IMR-90 (cell line): ENCODE data around the gene CHST5. TPM values are rescaled to one million over a fixed set of nuclear protein-coding genes. Genes with fewer than 3 reads are reported as not detected.

Experiments
- ATAC-seq: fragments of 200-7000 bp; cut with Tn5 transposase; 2 replicates; pipeline ENCODE4 v1.9.1; 2020; ENCODE audit warnings: low read depth, mild to moderate bottlenecking, moderate library complexity
- BruUV-seq: library from RNA; stranded (reverse); fragments of 400-500 nt; replicated peaks from 2 replicates; lab custom pipeline; 2021; lab: Mats Ljungman, UMichigan
- CTCF ChIA-PET: fragments of 300-600 bp; formaldehyde crosslinking; extraction: SDS; loops from one replicate; lab custom pipeline; 2021; ENCODE audit warnings: antibody characterized with exemption; lab: Yijun Ruan, JAX
- POLR2A ChIA-PET: fragments of 300-600 bp; sonication (Branson Sonifier 250); formaldehyde crosslinking; loops from one replicate; lab custom pipeline; 2022; ENCODE audit warnings: antibody characterized with exemption; ENCODE audit not compliant: unreplicated experiment; lab: Charles Lee
- DNase-seq: peaks from one replicate; pipeline ENCODE4 v3.0.0; 2013
- H2AFZ ChIP-seq: replicated peaks from 2 replicates; pipeline ENCODE3; 2013; ENCODE audit warnings: low read length, mild to moderate bottlenecking; ENCODE audit not compliant: poor library complexity
- H2AK5ac ChIP-seq: 2 replicates; pipeline ENCODE4 v1.6.1; 2013; ENCODE audit warnings: low read depth, low read length, inconsistent platforms
- H2AK9ac ChIP-seq: replicated peaks from 2 replicates; pipeline ENCODE3; 2013; ENCODE audit warnings: mild to moderate bottlenecking, low read depth, low read length, moderate library complexity; ENCODE audit not compliant: poor library complexity
- H2BK120ac ChIP-seq: 2 replicates; pipeline ENCODE4 v1.6.1; 2013; ENCODE audit warnings: low read depth, low read length, inconsistent platforms
- H2BK15ac ChIP-seq: 3 replicates; pipeline ENCODE4 v1.6.1; 2013; ENCODE audit warnings: low read depth, low read length, inconsistent platforms
- H2BK20ac ChIP-seq: 2 replicates; pipeline ENCODE4 v1.6.1; 2013; ENCODE audit warnings: low read depth, mild to moderate bottlenecking, inconsistent platforms, low read length, moderate library complexity
- H2BK5ac ChIP-seq: 2 replicates; pipeline ENCODE4 v1.6.1; 2013; ENCODE audit warnings: mild to moderate bottlenecking, low read depth, low read length, inconsistent platforms; ENCODE audit not compliant: poor library complexity, severe bottlenecking
- H3K14ac ChIP-seq: replicated peaks from 2 replicates; pipeline ENCODE4 v1.6.1; 2013; ENCODE audit warnings: low read depth, low read length, inconsistent platforms
- H3K18ac ChIP-seq: 2 replicates; pipeline ENCODE4 v1.6.1; 2013; ENCODE audit warnings: low read depth, low read length, control low read depth
- H3K23ac ChIP-seq: 2 replicates; pipeline ENCODE4 v1.6.1; 2013; ENCODE audit warnings: low read depth, low read length, inconsistent platforms
- H3K27ac ChIP-seq: 2 replicates; pipeline ENCODE4 v1.5.1; 2013; ENCODE audit warnings: mild to moderate bottlenecking, control low read depth, low read length; ENCODE audit not compliant: insufficient read depth
- H3K27me3 ChIP-seq: 2 replicates; pipeline ENCODE4 v1.6.1; 2013; ENCODE audit warnings: low read length; ENCODE audit not compliant: control insufficient read depth, insufficient read depth
- H3K36me3 ChIP-seq: 2 replicates; pipeline ENCODE4 v1.6.1; 2013; ENCODE audit warnings: low read length, mixed read lengths; ENCODE audit not compliant: control insufficient read depth, insufficient read depth
- H3K4ac ChIP-seq: 2 replicates; pipeline ENCODE4 v1.6.1; 2013; ENCODE audit warnings: low read depth, low read length, inconsistent platforms
- H3K4me1 ChIP-seq: 2 replicates; pipeline ENCODE4 v1.6.1; 2013; ENCODE audit warnings: low read length, mixed read lengths; ENCODE audit not compliant: control insufficient read depth, insufficient read depth
- H3K4me2 ChIP-seq: 2 replicates; pipeline ENCODE4 v1.6.1; 2013; ENCODE audit warnings: low read depth, mild to moderate bottlenecking, control low read depth, low read length, moderate library complexity
- H3K4me3 ChIP-seq: 2 replicates; pipeline ENCODE4 v1.5.1; 2013; ENCODE audit warnings: low read depth, mild to moderate bottlenecking, control low read depth, low read length, moderate library complexity; ENCODE audit not compliant: insufficient read depth
- H3K56ac ChIP-seq: 2 replicates; pipeline ENCODE4 v1.6.1; 2013; ENCODE audit warnings: low read length, inconsistent platforms; ENCODE audit not compliant: insufficient read depth; ENCODE audit errors: extremely low read depth
- H3K79me1 ChIP-seq, 2 experiments: 2 replicates each; pipeline ENCODE4 v1.6.1; 2013; ENCODE audit warnings: low read length in 2 of 2, inconsistent platforms in 1 of 2, low read depth in 1 of 2
- H3K9ac ChIP-seq: 2 replicates; pipeline ENCODE4 v1.6.1; 2013; ENCODE audit warnings: low read depth, low read length, control low read depth
- H3K9me1 ChIP-seq: 2 replicates; pipeline ENCODE4 v1.6.1; 2013; ENCODE audit warnings: low read length, inconsistent platforms; ENCODE audit not compliant: insufficient read depth
- H3K9me3 ChIP-seq: 2 replicates; pipeline ENCODE4 v1.6.1; 2013; ENCODE audit warnings: low read length; ENCODE audit not compliant: control insufficient read depth, insufficient read depth
- H4K20me1 ChIP-seq: 2 replicates; pipeline ENCODE4 v1.6.1; 2013; ENCODE audit warnings: low read length, inconsistent platforms; ENCODE audit not compliant: insufficient read depth
- H4K5ac ChIP-seq: 2 replicates; pipeline ENCODE4 v1.6.1; 2013; ENCODE audit warnings: mild to moderate bottlenecking, low read depth, low read length, control low read depth
- H4K8ac ChIP-seq, 2 experiments: 2 replicates each; pipeline ENCODE4 v1.6.1; 2013; ENCODE audit warnings: low read depth in 2 of 2, low read length in 2 of 2, control low read depth in 1 of 2, inconsistent platforms in 1 of 2
- H4K91ac ChIP-seq: 2 replicates; pipeline ENCODE4 v1.6.1; 2013; ENCODE audit warnings: low read depth, low read length, inconsistent platforms; ENCODE audit not compliant: insufficient read depth
- FOS ChIP-seq: fragments of 150-350 bp; IDR thresholded peaks from 2 replicates; pipeline ENCODE4 v1.6.1; 2016; ENCODE audit warnings: low read depth, low read length
- MAFK ChIP-seq: IDR thresholded peaks from 2 replicates; pipeline ENCODE4 v1.6.1; 2012; ENCODE audit warnings: low read depth, low read length, improper control_type of control experiment
- MAZ ChIP-seq: IDR thresholded peaks from 2 replicates; pipeline ENCODE4 v1.6.1; 2012; ENCODE audit warnings: low read depth, mild to moderate bottlenecking, low read length, improper control_type of control experiment, moderate library complexity, borderline replicate concordance
- MXI1 ChIP-seq: IDR thresholded peaks from 2 replicates; pipeline ENCODE4 v1.6.1; 2012; ENCODE audit warnings: low read depth, mild to moderate bottlenecking, low read length, moderate library complexity, borderline replicate concordance
- NFE2L2 ChIP-seq: fragments of 150-350 bp; IDR thresholded peaks from 2 replicates; pipeline ENCODE4 v1.6.1; 2016; ENCODE audit warnings: low read depth, mild to moderate bottlenecking, low read length
- POLR2A ChIP-seq: IDR thresholded peaks from 2 replicates; pipeline ENCODE4 v1.6.1; 2012; ENCODE audit warnings: mild to moderate bottlenecking, low read depth, low read length
- RAD21 ChIP-seq: IDR thresholded peaks from 2 replicates; pipeline ENCODE4 v1.6.1; 2012; ENCODE audit warnings: low read length, improper control_type of control experiment
- RCOR1 ChIP-seq: IDR thresholded peaks from 2 replicates; pipeline ENCODE4 v1.6.1; 2012; ENCODE audit warnings: mild to moderate bottlenecking, low read length, improper control_type of control experiment; ENCODE audit not compliant: insufficient replicate concordance
- SMC3 ChIP-seq: fragments of 150-350 bp; IDR thresholded peaks from 2 replicates; pipeline ENCODE4 v1.6.1; 2016; ENCODE audit warnings: low read depth, mild to moderate bottlenecking, antibody characterized with exemption, low read length, moderate library complexity
- WGBS, 2 experiments: methylation state at CpG; one replicate each; pipeline versions ENCODE4 v1.1.5 to v1.1.7; 2013; ENCODE audit warnings: missing lambda C conversion rate in 2 of 2; ENCODE audit not compliant: insufficient read length in 1 of 2; ENCODE audit errors: extremely low coverage in 2 of 2; 5-methylcytosine and 5-hydroxymethylcytosine counted together
- dilution Hi-C: fragments of 300-500 bp; cut with HindIII; formaldehyde crosslinking; loops from one replicate; pipeline ENCODE4 v1.14.3; 2018; ENCODE audit warnings: low sequenced_read_pairs; ENCODE audit not compliant: unreplicated experiment
- in situ Hi-C: fragments of 300-500 bp; cut with MboI; formaldehyde crosslinking; loops from 3 replicates; pipeline ENCODE4 v1.14.3; 2019; ENCODE audit warnings: low sequenced_read_pairs, inconsistent platforms, mixed read lengths
- intact Hi-C: fragments of 100-400 bp; cut with micrococcal nuclease; formaldehyde crosslinking; loops from 2 replicates; pipeline ENCODE4 v1.10.0; 2022
- polyA plus RNA-seq, 3 experiments: library from polyadenylated mRNA; depleted of rRNA; stranded (reverse); fragments of >200 nt; gene quantifications; 2 replicates each; pipeline ENCODE4 v1.2.3, GENCODE V29; 2012; ENCODE audit warnings: low replicate concordance in 1 of 3
- total RNA-seq: library from RNA; depleted of rRNA; stranded (reverse); fragments of >200 nt; gene quantifications from 2 replicates; pipeline ENCODE4 v1.2.3, GENCODE V29; 2012
- TF ChIP-seq, protein P1 (sequence below): conservative IDR thresholded peaks from 2 replicates; pipeline ENCODE4 v1.5.1; 2012; ENCODE audit warnings: mild to moderate bottlenecking, low read depth, low read length, improper control_type of control experiment
- TF ChIP-seq, protein P2 (sequence below): fragments of 150-350 bp; IDR thresholded peaks from 2 replicates; pipeline ENCODE4 v1.6.1; 2016; ENCODE audit warnings: low read depth, mild to moderate bottlenecking, low read length, moderate library complexity, borderline replicate concordance

CHST5 gene
- total and polyA plus RNA-seq, 2 of the 4 experiments (the other 2 are of a cell fraction) = not detected

DNA sequence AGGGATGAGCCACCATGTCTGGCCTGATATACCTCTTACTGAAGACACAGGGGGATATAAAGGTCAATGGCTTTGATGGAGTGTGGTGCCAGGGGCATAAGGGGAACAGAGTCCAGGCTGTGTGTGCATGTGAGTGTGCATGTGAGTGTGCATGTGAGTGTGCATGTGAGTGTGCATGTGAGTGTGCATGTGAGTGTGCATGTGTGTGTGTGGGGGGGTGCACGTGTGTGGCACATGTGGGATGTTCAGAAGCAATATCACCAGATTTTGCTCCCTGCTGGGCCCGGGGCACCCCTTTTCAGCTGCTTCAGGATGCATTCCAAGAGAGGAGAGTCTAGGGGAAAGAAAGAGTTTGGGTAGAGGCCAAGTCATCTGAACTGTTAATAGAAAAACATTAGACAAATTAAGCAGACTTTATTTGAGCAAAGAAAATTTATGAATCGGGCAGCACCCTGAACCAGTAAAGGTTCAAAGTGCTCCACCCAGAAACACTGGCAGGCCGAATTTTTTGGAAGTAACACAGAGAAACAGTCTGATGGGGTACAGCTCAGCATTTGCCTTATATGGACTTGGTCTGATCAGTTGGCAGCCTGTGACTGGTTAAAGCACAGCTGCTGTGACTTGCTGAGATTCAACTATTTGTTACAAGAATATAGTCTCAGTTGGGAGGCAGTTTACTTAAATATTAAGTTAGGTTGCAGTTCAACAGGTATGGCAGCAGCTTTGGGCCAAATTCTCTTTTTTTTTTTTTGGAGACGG lies 9.7 kb downstream of the CHST5 start:
- no peak overlapping the region for H2BK120ac ChIP-seq
- H3K4me1 ChIP-seq = no peaks in the 10 kb centered on the region
- H2AFZ ChIP-seq = no peak overlapping the region
- dilution Hi-C loops (no loop called here), intact Hi-C loops (no loop called here), in situ Hi-C loops (no loop called here)
- no peaks in the 10 kb centered on the region for H3K9me1 ChIP-seq
- H2BK15ac ChIP-seq = no peak overlapping the region
- H3K23ac ChIP-seq = no peak overlapping the region
- no peak overlapping the region for H3K27ac ChIP-seq
- no TSS peak for BruUV-seq
- no peak overlapping the region for H3K9ac ChIP-seq
- H4K5ac ChIP-seq = no peak overlapping the region
- H2AK5ac ChIP-seq = no peak overlapping the region
- peaks cover 2% of the 10 kb centered on the region; the same call in 1 of the 2 replicates for H3K27me3 ChIP-seq
- ChIA-PET CTCF (interaction anchor here (1.3 kb wide), 1 partner anchor 9 kb away, joined by 4 read pairs; no protein-coding TSS in a partner anchor), POLR2A (interaction anchor here (0.5 kb wide), 1 partner anchor 10 kb away, joined by 9 read pairs; no protein-coding TSS in a partner anchor)
- no peak overlapping the region for H3K18ac ChIP-seq
- H3K4me2 ChIP-seq = no peak overlapping the region
- H3K9me3 ChIP-seq = no peaks in the 10 kb centered on the region; the same call in 1 of the 2 replicates
- H3K56ac ChIP-seq = no peak overlapping the region
- no peak overlapping the region for H3K4ac ChIP-seq
- no peak overlapping the region for H2AK9ac ChIP-seq
- H3K36me3 ChIP-seq = no peaks in the 10 kb centered on the region
- no peak for ATAC-seq
- H2BK20ac ChIP-seq = no peak overlapping the region
- H4K8ac ChIP-seq = no peak overlapping the region
- H3K14ac ChIP-seq = no peak overlapping the region
- DNase-seq = no peak
- H3K79me1 ChIP-seq = no peaks in the 10 kb centered on the region
- WGBS, 2 experiments = no CpG with 5 or more reads among the region's 5 CpGs
- no peak overlapping the region for H3K4me3 ChIP-seq
- H2BK5ac ChIP-seq = no peak overlapping the region
- H4K20me1 ChIP-seq = no peaks in the 10 kb centered on the region
- no peak overlapping the region for H4K91ac ChIP-seq
- TF ChIP-seq POLR2A = no peak
- TF ChIP-seq, protein P1, sequence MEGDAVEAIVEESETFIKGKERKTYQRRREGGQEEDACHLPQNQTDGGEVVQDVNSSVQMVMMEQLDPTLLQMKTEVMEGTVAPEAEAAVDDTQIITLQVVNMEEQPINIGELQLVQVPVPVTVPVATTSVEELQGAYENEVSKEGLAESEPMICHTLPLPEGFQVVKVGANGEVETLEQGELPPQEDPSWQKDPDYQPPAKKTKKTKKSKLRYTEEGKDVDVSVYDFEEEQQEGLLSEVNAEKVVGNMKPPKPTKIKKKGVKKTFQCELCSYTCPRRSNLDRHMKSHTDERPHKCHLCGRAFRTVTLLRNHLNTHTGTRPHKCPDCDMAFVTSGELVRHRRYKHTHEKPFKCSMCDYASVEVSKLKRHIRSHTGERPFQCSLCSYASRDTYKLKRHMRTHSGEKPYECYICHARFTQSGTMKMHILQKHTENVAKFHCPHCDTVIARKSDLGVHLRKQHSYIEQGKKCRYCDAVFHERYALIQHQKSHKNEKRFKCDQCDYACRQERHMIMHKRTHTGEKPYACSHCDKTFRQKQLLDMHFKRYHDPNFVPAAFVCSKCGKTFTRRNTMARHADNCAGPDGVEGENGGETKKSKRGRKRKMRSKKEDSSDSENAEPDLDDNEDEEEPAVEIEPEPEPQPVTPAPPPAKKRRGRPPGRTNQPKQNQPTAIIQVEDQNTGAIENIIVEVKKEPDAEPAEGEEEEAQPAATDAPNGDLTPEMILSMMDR = no peak
- TF ChIP-seq MAZ = no peak
- no peak for TF ChIP-seq MXI1
- TF ChIP-seq MAFK = no peak
- TF ChIP-seq RAD21 = no peak
- TF ChIP-seq FOS = no peak
- TF ChIP-seq NFE2L2 = no peak
- no peak for TF ChIP-seq RCOR1
- TF ChIP-seq SMC3 = no peak
- TF ChIP-seq, protein P2, sequence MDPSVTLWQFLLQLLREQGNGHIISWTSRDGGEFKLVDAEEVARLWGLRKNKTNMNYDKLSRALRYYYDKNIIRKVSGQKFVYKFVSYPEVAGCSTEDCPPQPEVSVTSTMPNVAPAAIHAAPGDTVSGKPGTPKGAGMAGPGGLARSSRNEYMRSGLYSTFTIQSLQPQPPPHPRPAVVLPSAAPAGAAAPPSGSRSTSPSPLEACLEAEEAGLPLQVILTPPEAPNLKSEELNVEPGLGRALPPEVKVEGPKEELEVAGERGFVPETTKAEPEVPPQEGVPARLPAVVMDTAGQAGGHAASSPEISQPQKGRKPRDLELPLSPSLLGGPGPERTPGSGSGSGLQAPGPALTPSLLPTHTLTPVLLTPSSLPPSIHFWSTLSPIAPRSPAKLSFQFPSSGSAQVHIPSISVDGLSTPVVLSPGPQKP = no peak
